ENCODE data around the gene AK5. TPM values are rescaled to one million over a fixed set of nuclear protein-coding genes. Genes with fewer than 3 reads are reported as not detected.

Gene AK5
- total RNA-seq, 2 experiments from 2014 or later = 5.6 to 7.0 TPM

DNA sequence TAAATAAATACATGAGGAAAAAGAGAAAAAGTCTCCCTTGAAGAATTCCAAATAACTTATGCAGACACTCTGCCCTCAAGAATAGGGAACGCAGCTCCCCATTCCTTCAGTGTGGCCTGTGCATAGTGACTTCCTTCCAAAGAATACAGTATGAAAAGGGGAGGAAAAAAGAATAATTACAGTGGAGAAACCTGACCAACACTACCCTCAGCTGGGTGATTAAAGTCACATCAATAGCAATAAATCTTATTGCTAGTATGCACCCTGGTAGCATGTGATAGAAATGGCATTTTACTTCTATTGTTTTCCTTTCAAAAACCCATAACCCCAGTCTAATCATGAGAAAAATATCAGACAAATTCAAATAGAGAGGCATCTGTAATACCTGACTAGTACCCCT is 315.5 kb downstream of the AK5 start:
- DNase-seq = no peak
- ChIA-PET CTCF (no interaction called here), POLR2A (no interaction called here)
- Mint-ChIP-seq H3K4me1 (peaks cover 9% of the 10 kb centered on the region), H3K36me3 (ENCODE audit: low read depth) (peaks cover 25% of the 10 kb centered on the region), H3K27ac (no peak overlapping the region), H3K4me3 (no peak overlapping the region), H3K27me3 (no peaks in the 10 kb centered on the region), H3K9me3 (peaks cover 3% of the 10 kb centered on the region)

DNA sequence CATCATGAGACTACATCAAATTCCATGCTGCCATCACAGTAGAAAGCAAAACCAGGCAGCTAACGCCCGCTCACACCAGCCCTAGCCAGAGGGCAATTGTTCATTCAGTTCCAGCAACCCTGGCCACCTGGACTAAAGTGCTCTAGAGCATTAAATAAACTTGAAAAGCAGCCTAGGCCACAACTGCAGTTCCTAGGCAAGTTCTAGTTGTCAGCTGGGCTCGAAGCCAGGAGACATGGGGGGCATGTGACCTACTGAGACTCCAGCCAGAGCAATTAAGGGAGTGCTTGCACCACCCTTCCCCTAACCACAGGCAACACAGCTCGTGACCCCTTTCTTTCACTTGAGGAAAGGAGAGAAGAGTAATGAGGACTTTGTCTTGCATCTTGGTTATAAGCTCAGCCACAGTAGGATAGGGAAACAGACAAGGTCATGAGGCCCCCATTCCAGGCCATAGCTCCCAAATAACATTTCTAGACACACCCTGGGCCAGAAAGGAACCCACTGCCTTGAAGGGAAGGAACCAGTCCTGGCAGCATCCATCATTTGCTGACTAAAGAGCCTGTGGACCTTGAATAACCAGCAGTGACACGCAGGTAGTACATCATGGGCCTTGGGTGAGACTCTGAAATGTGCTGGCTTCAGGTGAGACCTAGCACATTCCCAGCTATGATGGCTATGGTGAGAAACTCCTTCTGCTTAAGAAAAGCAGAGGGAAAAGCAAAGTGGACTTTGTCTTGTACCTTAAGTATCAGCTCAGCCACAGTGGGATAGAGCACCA is 323.6 kb downstream of the AK5 start:
- Mint-ChIP-seq H3K4me1 (no peaks in the 10 kb centered on the region), H3K27me3 (no peaks in the 10 kb centered on the region), H3K27ac (no peak overlapping the region), H3K4me3 (no peak overlapping the region), H3K36me3 (ENCODE audit: low read depth) (peaks cover 41% of the 10 kb centered on the region), H3K9me3 (peaks cover 29% of the 10 kb centered on the region)
- CTCF ChIA-PET = no interaction called here
- POLR2A ChIA-PET = no interaction called here
- no peak for DNase-seq

GRCh38 chr1:77608893-77609292 is 327.1 kb downstream of the AK5 start:
- Mint-ChIP-seq H3K36me3 (ENCODE audit: low read depth) (peaks cover 57% of the 10 kb centered on the region), H3K27ac (no peak overlapping the region), H3K4me1 (no peaks in the 10 kb centered on the region), H3K9me3 (peaks cover 37% of the 10 kb centered on the region), H3K27me3 (no peaks in the 10 kb centered on the region), H3K4me3 (no peak overlapping the region)
- CTCF ChIA-PET = no interaction called here
- POLR2A ChIA-PET = no interaction called here
- DNase-seq = no peak

Other genes with a start within 250 kb of the AK5 start
- gene PIGK, start 62.6 kb upstream of the AK5 start, total RNA-seq = 10 to 100 TPM; 24.3 to 34.9 TPM